HG02678 (cell line): ENCODE measurements around the gene PLIN3.
"Not testable (repeated sequence)": the region's sequence is repeated elsewhere in the genome, so short reads cannot be mapped to it uniquely, and the experiment has no call there.

Experiments used
- ATAC-seq: cut with Tn5 transposase; IDR thresholded peaks from one replicate; pipeline ENCODE4 v1.9.1; 2021; ENCODE audit warnings: mild to moderate bottlenecking, moderate library complexity; ENCODE audit not compliant: unreplicated experiment

The PLIN3 gene, protein sequence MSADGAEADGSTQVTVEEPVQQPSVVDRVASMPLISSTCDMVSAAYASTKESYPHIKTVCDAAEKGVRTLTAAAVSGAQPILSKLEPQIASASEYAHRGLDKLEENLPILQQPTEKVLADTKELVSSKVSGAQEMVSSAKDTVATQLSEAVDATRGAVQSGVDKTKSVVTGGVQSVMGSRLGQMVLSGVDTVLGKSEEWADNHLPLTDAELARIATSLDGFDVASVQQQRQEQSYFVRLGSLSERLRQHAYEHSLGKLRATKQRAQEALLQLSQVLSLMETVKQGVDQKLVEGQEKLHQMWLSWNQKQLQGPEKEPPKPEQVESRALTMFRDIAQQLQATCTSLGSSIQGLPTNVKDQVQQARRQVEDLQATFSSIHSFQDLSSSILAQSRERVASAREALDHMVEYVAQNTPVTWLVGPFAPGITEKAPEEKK

DNA sequence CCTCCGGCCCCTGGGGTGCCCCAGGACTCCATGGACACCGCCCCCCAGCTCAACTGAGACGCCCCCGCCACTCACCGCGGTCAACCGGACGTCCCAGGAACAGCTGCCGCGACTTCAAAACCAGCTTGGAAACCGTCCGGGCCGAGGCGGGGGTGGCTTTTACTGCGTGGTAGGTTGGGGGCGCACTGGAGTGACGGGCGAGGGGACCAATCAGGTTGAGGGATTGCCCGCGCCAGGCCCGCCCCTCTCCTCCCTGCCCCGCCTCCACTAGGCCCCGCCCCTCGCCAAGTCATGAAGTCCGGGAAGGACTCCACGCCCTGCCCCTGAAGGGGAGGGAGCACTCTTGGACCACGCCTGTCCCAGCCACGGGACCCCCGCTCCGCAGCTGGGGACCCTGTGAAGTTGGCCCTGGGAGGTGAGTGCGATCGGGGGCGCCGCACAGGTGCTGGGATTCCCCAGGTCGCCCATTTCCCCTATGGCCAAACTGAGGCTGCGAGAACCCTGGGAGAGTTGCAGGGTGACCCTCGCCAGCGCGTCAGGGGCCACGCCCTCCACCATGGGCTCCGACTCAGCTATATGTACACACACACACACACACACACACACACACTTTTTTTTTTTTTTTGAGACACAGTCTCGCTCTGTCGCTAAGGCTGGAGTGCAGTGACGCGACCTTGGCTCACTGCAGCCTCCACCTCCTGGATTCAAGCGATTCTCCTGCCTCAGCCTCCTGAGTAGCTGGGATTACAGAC lies at the start of gene PLIN3:
Gene PLIN3 (minus strand): TSS at position 134 of the 752 bp plus-strand sequence. CDS start 6,273 bp downstream, outside the sequence.
- peak; percentile 78 for ATAC-seq

- no peak for ATAC-seq
Measured at GRCh38 chr19:4916292-4917082, 49.0 kb upstream of the PLIN3 start.

- no peak for ATAC-seq
Measured at GRCh38 chr19:4914736-4915501, 47.5 kb upstream of the PLIN3 start.

DNA sequence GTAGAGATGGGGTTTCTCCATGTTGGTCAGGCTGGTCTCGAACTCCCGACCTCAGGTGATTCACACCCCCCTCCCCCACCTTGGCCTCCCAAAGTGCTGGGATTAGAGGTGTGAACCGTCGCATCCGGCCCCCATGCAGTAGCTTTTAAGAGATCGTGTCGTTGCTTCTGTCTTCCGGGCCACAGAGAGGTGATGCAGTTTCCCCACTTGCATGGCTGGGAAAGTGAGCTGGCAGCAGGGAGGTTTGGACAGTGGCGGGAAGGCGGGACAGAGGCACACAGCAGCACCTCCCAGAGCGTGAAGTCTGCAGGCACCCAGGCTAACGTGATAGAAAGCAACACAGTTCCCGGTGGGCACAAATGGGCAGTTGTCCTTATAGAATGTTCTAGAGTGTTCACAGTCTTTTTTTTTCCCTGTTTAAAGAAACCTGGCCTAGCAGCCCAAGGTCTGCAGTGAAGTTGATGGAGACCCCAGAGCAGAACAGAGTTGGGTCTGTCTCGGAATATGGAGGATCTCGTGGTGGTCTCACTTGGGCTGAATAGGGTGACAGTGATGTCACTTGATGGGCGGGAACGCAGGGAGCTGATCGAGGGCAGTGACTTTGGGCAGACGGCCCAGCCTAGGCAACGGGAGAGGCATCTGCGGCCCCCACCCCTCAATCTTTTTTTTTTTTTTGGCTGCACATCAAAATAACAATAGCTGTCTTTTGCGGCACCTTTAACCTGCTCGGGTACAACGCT lies 46.7 kb upstream of the PLIN3 start:
- ATAC-seq: no peak

DNA sequence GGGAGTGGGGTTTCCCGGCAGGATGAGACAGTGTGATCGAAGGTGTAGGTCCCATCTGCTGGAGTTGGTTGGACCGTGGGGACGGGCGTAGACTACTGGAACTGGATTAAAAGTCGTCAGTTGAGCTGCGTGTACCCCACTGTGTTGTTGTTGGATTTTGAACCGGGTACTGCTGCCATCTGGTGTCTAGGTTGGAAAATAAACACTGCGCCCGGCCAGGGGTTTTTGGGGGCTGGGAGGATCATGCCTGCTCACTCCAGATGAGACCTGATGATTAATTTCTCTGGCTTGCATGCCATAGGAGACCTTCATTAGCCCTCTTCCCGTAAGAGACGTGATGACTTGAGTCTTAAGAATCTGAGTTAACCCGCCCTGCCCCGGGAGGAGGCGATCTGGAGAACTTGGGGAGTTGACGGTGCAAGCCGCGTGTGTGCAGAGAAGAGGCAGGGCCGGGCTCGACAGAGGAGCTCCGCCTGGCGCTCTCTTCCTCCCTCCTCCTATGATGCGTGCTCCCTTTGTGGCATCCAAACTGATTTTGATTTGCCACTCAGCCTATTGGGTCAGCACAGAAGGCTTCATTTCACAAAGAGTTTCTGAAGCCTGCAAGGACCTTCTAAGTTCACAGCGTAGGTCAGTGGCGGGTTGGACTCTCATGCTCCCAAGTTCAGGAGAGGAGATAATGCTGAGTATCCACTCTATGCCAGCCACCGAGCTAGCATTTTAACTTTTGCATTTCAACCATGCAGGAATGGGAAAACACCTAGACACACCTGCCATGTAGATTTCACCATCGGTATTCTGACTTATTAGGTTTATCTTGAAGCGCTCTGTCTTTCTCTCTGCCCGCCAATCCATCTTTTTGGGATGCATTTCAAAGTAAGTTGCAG lies 44.6 kb upstream of the PLIN3 start:
- ATAC-seq: no peak

- ATAC-seq: no peak
Measured at GRCh38 chr19:4911314-4911713, 43.8 kb upstream of the PLIN3 start.

GRCh38 chr19:4910594-4911281 lies 43.3 kb upstream of the PLIN3 start:
- no peak for ATAC-seq

DNA sequence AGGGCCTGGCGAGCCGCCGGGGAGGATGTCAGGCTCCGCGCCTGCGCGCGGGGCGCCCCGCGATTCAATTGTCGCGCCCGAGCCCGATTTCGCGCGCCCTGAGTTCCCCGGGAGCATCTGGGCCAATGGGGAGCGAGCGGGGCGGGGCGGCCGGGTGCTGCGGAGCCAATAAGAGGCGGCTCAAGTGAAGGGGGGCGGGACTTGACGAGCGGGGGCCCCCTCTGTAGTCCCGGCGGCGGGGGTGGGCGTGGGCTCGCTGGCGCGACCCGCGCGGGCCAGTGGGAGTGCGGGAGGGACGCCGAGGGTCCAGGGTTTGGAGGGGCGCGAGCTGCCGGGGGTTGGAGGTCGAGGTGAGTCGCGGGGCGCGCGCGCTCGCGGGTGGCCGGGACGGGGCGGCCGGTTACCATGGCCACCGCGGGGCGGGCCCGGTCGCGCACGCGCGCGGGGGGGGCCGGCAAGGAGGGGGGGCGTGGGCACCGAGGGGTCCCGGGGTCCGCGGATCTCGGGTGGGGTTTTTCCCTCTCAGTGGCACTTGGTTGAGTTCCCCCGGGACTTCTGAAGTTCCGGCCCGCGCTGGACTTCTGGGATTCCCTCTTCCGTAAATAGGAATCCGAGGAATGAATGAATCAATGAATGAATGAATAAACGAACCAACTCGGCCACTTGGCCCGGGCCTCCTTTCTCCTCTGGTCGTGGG lies 42.6 kb upstream of the PLIN3 start:
- ATAC-seq: peak; percentile 76

GRCh38 chr19:4909156-4909896 lies 41.9 kb upstream of the PLIN3 start, which contains the start of gene UHRF1:
UHRF1 (plus strand) TSS chr19:4909501; CDS start chr19:4910886, 1,385 bp downstream.
- ATAC-seq: no peak

DNA sequence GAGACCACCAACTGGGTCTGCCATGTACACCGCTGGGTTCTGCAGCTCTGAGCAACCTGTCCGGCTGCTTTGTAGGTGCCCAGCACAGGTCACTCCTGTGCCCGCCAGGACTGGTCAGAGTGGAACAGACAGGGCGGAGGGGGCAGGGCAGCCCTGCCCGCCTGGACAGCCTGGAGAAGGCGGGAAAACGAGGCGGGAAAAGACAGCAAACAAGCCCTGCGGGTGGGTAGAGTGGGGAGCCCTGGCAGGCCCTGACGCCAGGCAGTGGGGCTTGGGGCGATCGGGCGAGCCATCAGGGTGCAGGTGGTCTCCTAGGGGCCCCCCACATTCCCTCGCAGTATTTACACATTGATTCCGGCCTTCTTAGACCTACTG lies 41.3 kb upstream of the PLIN3 start:
- no peak for ATAC-seq

- ATAC-seq: no peak
Measured at GRCh38 chr19:4908360-4908759, 40.9 kb upstream of the PLIN3 start.

DNA sequence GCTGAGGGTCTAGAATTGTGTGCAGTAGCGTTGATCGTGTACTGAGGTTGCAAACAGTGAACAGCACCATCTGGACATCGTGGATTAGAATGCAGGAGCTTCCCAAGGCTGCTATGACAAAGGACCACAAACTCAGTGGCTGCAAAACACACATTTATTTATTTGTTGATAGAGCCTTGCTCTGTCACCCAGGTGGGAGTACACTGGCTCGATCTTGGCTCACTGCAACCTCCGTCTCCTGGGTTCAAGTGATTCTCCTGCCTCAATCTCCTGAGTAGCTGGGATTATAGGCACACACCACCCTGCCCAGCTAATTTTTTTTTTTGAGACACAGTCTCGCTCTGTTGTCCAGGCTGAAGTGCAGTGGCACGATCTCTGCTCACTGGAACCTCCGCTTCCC lies 39.5 kb upstream of the PLIN3 start:
- no peak for ATAC-seq

DNA sequence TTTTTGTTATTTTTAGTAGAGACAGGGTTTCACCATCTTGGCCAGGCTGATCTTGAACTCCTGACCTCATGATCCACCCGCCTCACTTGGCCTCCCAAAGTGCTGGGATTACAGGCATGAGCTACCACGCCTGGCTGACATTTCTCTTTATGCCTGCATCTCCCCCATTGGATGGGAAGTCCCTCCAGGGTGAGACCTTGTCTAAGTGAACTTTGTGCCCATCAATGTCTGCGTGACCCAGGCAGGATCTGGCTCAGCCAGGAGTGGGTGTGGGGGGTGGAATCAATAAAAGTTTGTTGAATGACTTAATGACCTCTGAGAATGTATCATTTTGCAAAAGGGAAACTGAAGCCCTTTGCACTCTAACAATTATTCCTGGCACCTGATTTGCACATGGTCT lies 37.0 kb upstream of the PLIN3 start:
- ATAC-seq: no peak

GRCh38 chr19:4902796-4903195 lies 35.3 kb upstream of the PLIN3 start, which contains the start of gene ARRDC5:
ARRDC5 (minus strand) TSS chr19:4902896; CDS start chr19:4902825, 71 bp downstream.
- no peak for ATAC-seq

GRCh38 chr19:4900879-4901278 lies 33.4 kb upstream of the PLIN3 start:
- not testable (repeated sequence) for ATAC-seq

- ATAC-seq: no peak
Measured at GRCh38 chr19:4897146-4897545, 29.7 kb upstream of the PLIN3 start.

- ATAC-seq: no peak
Measured at GRCh38 chr19:4896372-4896771, 28.9 kb upstream of the PLIN3 start.
